Upper lobe of left lung (tissue), 4 donors: ENCODE results near the gene SLC11A2.

Experiments used
- CTCF ChIP-seq, 6 experiments: fragments of 450-650 bp in 4 of 6; fragments of 200-600 bp in 2 of 6; sonication (generic) in 2 of 6; IDR thresholded peaks; one replicate each; pipeline ENCODE4 v1.5.1; 2016 to 2019; ENCODE audit warnings: antibody characterized with exemption in 6 of 6
- EP300 ChIP-seq, 4 donors: sonication (generic); formaldehyde crosslinking; IDR thresholded peaks; one replicate each; pipeline ENCODE4 v1.5.1; 2017; ENCODE audit warnings: antibody characterized with exemption in 4 of 4, control low read depth in 2 of 4
- POLR2A ChIP-seq, 4 donors: fragments of 450-650 bp; IDR thresholded peaks; one replicate each; pipeline ENCODE4 v1.5.1; 2016 to 2017; ENCODE audit warnings: antibody characterized with exemption in 4 of 4, mild to moderate bottlenecking in 2 of 4

GRCh38 chr12:50991291-50991690 is 34.9 kb downstream of the SLC11A2 start:
- TF ChIP-seq POLR2A (IDR thresholded peaks at IDR 0.05) (no peak), CTCF (IDR thresholded peaks at IDR 0.05) (no peak), EP300 (IDR thresholded peaks at IDR 0.05) (no peak)
